ENCODE measurements around the gene GAN. TPM values are rescaled to one million over a fixed set of nuclear protein-coding genes. Genes with fewer than 3 reads are reported as not detected.
"Not testable (repeated sequence)": the region's sequence is repeated elsewhere in the genome, so short reads cannot be mapped to it uniquely, and the experiment has no call there.

GAN gene
- total RNA-seq, 2 donors from 2014 or later: 7.8 to 12.4 TPM

GRCh38 chr16:81337097-81337496 is 22.3 kb downstream of the GAN start:
- no peak for DNase-seq (ENCODE audit: low spot score)
- intact Hi-C loops (cut with DNase I): no loop called here

- DNase-seq (ENCODE audit: low spot score); intact Hi-C loops (cut with DNase I): not testable (repeated sequence)
These were observed 30.4 kb downstream of the GAN start for GRCh38 chr16:81345172-81345571.

GRCh38 chr16:81347425-81347824 is 32.7 kb downstream of the GAN start:
- intact Hi-C loops (cut with DNase I): no loop called here
- no peak for DNase-seq (ENCODE audit: low spot score)

GRCh38 chr16:81349608-81350305 is 35.0 kb downstream of the GAN start:
- intact Hi-C loops (cut with DNase I): no loop called here
- DNase-seq (ENCODE audit: low spot score): no peak

- DNase-seq (ENCODE audit: low spot score): no peak
- intact Hi-C loops (cut with DNase I): no loop called here
These were observed 35.5 kb downstream of the GAN start for GRCh38 chr16:81350306-81350615.

GRCh38 chr16:81353895-81354294 is 39.1 kb downstream of the GAN start:
- intact Hi-C loops (cut with DNase I): no loop called here
- no peak for DNase-seq (ENCODE audit: low spot score)

GRCh38 chr16:81357711-81358260 is 43.0 kb downstream of the GAN start:
- DNase-seq (ENCODE audit: low spot score): no peak
- intact Hi-C loops (cut with DNase I): no loop called here

- intact Hi-C loops (cut with DNase I): no loop called here
- DNase-seq (ENCODE audit: low spot score): no peak
These were observed 44.1 kb downstream of the GAN start for GRCh38 chr16:81358860-81359259.

- intact Hi-C loops (cut with DNase I): no loop called here
- no peak for DNase-seq (ENCODE audit: low spot score)
These were observed 45.4 kb downstream of the GAN start for GRCh38 chr16:81360135-81360534.

GRCh38 chr16:81365731-81366130 is 51.0 kb downstream of the GAN start:
- no peak for DNase-seq (ENCODE audit: low spot score)
- intact Hi-C loops (cut with DNase I): no loop called here

GRCh38 chr16:81366316-81366932 is 51.7 kb downstream of the GAN start:
- no peak for DNase-seq (ENCODE audit: low spot score)
- intact Hi-C loops (cut with DNase I): no loop called here

GRCh38 chr16:81367821-81368220 is 53.1 kb downstream of the GAN start:
- no peak for DNase-seq (ENCODE audit: low spot score)

GRCh38 chr16:81369888-81370504 is 55.2 kb downstream of the GAN start:
- DNase-seq (ENCODE audit: low spot score): no peak
- intact Hi-C loops (cut with DNase I): no loop called here

More at GRCh38 chr16:81367821-81368220, 53.1 kb downstream of the GAN start:
- intact Hi-C loops (cut with DNase I): no loop called here

- intact Hi-C loops (cut with DNase I): no loop called here
- no peak for DNase-seq (ENCODE audit: low spot score)
These were observed 56.3 kb downstream of the GAN start for GRCh38 chr16:81371106-81371505.

GRCh38 chr16:81374550-81374949 is 59.8 kb downstream of the GAN start:
- intact Hi-C loops (cut with DNase I): no loop called here
- no peak for DNase-seq (ENCODE audit: low spot score)

- intact Hi-C loops (cut with DNase I): loop anchor here in 1 of 2 donors (5.0 kb wide), 1 partner anchor 840 kb away; no protein-coding TSS in a partner anchor
These were observed 62.1 kb downstream of the GAN start for GRCh38 chr16:81376880-81377279.

GRCh38 chr16:81378049-81378448 is 63.3 kb downstream of the GAN start:
- intact Hi-C loops (cut with DNase I): loop anchor here in 1 of 2 donors (5.0 kb wide), 1 partner anchor 839 kb away; no protein-coding TSS in a partner anchor
- DNase-seq (ENCODE audit: low spot score): no peak

More at GRCh38 chr16:81376880-81377279, 62.1 kb downstream of the GAN start:
- no peak for DNase-seq (ENCODE audit: low spot score)

GRCh38 chr16:81380932-81381331 is 66.2 kb downstream of the GAN start:
- intact Hi-C loops (cut with DNase I): no loop called here
- DNase-seq (ENCODE audit: low spot score): no peak

GRCh38 chr16:81384006-81384405 is 69.2 kb downstream of the GAN start:
- intact Hi-C loops (cut with DNase I): no loop called here

GRCh38 chr16:81385031-81385756 is 70.4 kb downstream of the GAN start:
- intact Hi-C loops (cut with DNase I): no loop called here
- no peak for DNase-seq (ENCODE audit: low spot score)

More at GRCh38 chr16:81384006-81384405, 69.2 kb downstream of the GAN start:
- DNase-seq (ENCODE audit: low spot score): no peak
